Stimulated activated naive CD4-positive, alpha-beta T cell treated with Interleukin-2 at 50 U/mL for 16 hours (primary cell): ENCODE data around the gene TRAPPC2L.

Experiments used
- DNase-seq: peaks from one replicate; lab custom pipeline; 2025; lab: John Stamatoyannopoulos, UW

The TRAPPC2L gene

DNA sequence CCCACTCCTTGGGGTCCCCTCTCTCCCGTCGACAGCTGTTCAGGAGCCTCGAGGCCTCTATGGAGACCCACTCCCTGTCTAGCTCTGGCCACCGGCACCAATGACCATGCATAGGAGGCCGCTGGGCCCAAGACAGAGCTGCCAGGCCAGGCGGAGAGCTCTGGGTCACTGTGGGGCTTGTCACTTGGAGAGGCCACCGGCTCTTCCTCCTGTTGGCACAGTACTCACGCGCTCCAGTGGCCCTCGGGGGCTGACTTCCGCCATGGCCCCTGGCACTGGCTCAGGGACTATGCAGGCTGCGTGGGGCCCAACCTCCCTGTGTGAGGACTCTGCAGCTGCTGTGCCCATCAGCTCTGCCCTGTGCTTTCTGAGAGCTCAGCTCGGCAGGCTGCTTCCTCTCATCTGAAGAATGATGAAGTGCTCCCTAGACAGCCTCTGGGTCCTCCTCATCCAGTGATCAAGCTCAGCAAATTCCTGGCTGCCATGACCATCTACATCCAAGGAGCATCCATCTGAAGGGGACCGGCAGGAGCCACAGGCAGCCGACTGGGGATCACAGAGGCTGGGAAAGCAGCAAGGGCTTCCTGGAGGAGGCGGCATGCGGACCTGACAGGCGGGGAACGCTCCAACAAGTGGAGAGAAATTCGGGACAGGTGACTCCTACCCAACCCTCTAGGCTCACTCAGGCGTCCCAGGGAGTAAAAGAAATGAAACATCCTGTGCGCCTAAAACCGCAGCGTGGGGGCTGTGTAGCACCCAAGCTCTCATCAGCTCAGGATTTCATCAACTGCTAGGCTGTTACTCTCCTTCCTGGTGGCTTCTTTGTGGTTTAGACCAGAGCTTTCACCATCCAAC lies 17.0 kb upstream of the TRAPPC2L start:
- DNase-seq = no peak

DNA sequence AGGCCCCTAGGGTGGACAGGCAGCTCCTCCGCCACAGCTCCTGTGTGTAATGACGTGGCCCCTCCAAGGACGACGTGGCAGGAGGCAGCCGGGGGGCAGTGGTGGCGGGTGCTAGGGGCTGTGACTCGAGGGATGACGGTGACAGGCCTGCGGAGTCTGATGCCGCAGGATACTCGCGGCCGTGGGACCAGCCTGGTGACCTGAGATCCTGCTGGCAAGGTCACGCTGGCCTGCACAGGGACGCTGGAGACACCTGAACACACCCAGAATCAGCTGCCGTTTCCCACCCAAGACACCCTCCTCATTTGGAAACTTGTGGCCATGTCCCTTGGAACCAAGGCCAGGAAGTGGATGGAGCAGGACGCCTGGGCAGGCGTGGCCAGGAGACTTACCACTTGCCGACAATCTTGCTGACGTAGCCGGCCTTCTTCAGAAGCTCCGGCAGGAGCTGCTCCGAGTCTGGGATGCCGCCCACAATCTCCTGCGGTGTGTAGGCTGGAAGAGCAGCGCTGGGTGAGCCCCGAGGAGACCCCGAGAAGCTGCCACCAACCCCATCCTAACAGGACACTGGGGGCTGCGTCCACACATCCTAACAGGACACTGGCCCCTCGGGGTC lies 16.2 kb upstream of the TRAPPC2L start:
- no peak for DNase-seq

DNA sequence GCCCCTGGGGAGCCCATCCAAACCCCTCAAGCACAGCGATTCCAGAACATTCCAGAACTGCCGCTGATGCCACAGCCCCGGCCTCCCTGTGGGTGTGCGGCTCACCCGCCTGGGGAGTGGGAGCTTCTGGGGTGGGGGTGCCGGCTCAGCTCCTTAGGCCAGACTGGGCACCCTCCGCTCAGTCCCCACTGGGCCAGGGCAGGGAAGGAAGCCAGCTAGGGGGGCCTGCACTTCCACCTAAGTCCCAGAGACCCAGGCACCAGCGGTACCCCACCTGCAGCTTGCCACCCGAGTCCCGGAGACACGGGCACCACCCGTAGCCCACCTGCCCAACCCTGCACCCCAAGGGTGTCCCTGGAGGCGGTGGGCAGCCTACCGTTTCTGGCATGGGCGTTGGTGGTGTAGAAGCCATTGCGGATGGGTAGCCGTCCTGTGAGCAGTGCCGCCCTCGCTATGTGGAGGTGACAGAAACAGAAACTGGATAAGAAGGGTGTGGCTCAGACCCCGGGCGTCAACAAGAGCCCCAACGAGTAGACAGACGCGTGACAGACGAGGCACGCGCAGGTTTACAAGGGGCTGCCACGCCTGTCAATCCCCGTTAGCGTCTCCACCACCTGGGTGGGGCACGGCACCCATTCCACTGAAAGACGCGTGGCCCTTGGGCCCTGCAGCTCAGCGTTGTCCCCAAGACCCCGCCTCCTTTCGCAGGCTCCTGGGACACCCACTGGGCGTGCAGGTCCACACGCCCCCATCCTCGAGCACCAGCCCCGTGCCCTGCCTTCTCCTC lies 15.2 kb upstream of the TRAPPC2L start:
- DNase-seq = no peak

DNA sequence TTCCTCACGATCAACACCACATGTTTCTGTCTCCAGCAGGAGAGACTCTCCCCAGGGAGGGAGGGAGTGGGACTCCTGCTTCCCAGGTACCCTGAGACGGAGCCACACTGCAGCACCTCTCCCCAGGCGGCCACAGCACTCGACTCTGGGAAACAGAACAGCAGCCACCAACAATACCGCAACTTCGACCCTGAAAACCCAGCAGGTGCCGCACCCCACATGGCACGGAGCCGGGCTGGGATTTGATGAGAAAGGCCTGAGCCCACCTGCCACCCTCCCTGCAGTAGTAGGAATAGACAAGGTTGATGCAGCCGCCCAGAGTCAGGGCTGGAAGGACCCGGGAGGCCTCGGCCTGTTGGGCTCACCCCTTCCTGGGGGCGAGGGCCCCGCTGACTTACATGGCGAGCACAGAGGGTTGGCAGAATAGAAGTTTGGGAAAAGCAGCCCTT lies 14.6 kb upstream of the TRAPPC2L start:
- DNase-seq = no peak

DNA sequence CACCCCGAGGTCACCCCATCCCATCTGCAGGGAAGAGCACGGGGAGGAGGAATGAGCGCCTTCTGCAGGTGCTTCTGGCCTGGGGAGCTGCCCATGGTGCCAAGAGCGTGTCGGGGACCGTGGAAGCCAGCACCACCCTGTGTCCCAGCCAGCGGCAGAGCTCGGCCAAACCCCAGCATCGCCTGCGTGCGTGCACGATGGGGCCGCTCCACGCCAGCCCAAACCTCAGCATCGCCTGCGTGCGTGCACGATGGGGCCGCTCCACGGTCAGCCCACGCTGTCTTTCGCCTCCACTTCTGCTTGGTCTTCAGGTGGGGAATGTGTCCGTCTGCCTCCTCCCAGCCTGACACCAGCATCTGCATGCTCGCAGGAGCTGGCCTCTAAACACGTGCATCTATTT lies 14.1 kb upstream of the TRAPPC2L start:
- DNase-seq = no peak

DNA sequence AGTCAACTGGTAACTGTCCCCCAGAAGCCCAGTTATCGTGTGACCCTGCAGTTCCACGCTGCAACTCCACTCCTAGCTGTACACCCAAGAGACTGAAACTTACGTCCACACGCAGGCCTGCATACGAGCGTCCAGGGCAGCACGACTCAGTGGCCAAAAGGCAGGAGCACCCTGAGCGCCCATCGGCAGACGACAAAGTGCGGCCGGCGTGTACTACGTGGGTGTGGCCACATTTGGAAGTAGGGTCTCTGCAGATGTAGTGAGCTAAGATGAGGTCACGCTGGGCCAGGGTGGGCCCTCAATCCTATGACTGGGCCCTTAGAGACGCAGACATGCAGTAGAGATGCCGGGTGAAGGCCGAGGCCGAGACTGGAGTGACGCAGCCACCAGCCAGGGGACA lies 13.7 kb upstream of the TRAPPC2L start:
- no peak for DNase-seq

DNA sequence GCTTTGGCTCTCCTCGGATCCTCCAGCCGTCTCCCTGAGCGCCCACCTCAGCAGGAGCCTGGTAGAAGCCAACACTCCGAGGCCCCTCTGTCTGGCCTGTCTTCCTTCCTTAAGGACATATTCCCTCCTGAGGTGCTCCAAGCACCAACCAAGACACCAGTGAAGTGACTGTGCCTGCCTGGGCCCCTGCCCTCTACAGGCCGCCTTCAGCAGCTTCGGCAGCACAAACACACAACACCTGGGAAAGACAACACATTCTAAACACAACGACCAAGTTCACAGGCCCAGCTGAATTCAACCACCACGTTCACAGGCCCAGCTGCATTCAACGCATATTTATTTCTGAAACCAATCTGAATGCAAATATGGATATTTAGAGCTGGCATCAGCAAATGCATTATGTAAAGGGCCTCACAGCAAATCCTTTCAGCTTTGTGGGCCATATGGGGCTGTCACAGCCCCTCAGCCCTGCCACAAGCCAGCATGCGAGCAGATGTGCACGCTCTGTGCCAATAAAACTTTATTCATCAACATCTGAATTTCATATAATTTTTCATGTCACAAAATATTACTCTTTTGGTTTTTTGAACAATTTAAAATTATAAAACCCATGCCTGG lies 12.4 kb upstream of the TRAPPC2L start:
- no peak for DNase-seq

DNA sequence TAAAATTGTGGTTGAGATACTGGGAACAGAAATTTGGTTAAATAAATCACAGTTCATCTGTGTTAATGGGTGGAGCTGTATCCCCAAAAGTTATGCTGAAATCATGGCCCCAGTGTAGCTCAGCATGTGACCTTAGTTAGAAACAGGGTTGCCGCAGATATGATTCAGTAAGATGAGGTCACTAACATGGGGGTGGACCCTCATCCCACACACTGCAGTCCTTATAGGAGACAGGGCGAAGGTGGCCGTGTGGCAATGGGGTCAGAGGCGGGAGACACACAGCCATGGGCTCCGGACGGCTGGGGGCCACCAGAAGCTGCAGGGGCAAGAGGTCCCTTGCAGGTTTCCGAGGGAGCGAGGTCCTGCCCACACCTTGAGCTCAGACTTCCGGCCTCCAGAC lies 10.8 kb upstream of the TRAPPC2L start:
- DNase-seq = no peak

DNA sequence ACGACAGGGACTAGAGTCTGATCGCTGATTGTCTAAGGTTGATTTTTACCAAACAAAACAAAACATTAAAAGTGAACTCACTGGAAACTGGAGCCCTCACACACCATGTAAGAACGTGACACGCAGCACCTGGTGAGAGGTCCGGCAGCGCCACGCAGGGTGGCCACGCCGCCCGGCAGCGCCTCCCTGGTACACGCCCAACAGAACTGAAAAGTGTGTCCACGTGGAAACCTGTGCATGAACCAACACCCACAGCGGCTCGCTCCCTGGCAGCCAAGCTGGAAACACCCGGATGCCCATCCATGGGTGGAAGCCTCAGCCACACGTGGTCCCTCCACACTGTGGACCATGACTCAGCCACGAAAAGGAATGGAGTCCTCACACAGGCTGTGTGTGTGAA lies 9.3 kb upstream of the TRAPPC2L start:
- DNase-seq = no peak

DNA sequence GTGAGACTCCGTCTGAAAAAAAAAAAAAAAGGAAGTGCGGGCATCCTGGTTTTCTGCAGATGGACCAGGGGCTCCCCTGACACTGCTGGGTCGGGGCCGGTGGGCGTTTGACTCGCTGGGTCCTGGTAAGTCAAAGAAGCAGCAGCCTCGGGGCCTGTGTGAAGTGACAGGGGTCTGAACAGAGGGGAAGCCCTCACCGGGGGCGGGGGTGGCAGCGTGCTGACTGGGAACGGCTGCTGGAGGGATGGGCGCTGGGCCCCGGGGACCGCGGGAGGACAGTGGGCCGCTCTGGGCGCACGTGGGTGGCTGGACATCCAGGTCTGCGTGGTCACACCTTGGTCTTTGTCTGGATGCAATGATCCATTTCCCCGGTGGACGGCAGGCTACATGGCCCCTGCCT lies 8.4 kb upstream of the TRAPPC2L start:
- DNase-seq = no peak

DNA sequence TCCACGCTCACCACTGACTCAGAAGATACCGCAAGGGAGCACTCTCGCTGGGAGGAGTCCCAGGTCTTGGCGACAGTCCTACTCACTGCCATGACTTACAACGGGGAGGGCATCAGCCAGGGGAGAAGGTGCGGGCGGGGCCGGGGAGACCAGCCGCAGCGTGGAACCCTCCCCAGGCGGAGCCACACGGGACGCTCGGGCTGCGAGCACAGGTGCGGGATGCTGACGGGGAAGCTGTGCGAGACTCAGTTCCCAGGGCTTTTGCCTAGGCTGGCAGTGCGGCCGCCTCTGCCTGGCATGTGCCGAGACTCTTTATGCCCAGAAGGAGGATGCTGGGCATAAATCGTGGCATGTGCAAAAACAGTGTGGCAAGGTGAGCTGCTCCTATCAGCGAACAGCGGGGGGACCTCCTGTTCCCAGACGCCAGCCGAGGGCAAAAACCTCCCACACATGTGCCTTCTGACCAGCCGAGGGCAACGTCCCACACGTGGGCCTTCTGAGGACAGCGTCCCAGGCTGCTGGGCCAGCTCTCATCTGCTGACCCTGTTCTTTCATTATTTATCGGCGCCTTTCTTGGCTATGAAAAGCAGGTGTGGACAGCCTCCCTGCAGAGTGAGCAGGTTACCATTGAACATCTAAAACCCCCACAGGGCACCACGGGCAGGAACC lies 6.3 kb upstream of the TRAPPC2L start:
- DNase-seq = no peak

DNA sequence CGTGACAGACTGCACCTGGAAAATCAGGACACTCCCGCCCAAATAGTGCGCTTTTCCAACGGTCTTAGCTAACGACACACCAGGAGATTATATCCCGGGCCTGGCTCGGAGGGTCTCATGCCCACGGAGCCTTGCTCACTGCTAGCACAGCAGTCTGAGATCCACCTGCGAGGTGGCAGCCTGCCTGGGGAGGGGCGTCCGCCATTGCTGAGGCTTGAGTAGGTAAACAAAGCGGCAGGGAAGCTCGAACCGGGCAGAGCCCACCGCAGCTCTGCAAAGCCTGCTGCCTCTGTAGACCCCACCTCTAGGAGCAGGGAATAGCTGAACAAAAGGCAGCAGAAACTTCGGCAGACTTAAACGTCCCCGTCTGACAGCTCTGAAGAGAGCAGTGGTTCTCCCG lies 5.3 kb upstream of the TRAPPC2L start:
- DNase-seq = no peak

DNA sequence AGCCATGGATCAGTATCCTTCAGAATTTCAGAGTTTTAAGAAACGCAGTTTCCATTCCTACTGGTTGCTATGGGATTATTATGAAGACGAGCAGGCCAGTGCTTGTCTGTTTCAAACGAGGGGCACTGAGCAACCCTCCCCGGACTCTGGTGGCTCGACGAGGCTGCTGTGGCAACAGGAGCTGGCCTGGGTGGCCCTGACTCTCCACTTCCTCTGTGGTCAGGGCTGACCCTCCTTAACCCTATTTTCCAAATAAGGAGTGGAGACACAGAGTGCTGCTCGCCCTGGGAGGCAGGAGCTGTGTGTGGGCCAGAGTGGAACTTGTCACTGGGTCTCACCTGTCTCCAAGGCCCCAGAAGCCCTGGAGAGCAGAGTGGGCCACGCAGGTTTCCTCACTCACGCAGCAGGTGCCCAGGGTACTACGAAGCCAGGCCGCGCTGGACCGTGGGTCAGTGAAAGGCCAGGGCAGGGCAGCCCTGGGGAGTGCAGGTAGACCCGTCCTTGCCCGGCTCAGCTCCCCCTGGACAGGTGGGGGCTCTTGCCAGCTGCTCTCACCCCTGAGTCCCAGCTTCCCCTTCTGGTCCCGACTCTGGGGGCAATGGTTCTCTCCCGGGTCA lies 3.5 kb upstream of the TRAPPC2L start:
- DNase-seq = no peak

DNA sequence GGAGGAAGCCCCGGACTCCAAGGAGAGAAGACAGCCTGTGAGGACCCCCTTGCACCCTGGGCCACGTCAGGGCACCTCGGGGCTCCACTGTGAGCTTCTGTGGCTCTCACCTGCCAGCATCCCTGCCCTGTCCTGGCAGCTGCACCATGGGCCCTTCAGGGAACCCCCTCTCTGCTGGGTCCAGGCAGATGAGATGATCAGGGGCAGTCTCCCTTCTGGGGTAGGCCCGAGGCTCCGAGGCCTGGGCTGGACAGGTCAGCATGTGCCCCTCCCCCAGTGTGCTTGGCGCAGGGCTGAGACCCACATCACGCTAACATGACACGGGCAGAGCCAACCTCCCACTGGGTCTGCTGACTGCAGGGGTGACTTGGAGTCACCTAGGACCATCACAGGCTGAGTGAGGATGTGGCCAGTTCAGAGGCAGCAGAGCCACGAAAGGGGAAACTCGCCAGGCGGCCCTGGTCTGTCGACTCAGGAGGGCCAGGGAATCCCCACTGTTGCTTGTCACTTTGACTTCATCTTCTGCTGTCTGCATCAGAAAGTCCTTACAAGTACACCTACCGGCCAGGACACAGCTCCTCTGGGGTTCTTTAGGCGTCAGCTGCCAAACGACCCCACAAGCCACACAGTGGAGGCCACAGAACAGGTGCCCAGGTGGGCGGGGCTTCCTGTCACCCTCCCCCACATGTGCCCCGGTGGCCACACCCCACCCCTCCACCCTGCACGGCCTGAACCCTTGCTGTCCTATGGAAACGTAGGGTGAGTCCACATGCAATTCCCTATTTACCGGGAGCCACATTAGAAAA lies 2.4 kb upstream of the TRAPPC2L start:
- DNase-seq = no peak

DNA sequence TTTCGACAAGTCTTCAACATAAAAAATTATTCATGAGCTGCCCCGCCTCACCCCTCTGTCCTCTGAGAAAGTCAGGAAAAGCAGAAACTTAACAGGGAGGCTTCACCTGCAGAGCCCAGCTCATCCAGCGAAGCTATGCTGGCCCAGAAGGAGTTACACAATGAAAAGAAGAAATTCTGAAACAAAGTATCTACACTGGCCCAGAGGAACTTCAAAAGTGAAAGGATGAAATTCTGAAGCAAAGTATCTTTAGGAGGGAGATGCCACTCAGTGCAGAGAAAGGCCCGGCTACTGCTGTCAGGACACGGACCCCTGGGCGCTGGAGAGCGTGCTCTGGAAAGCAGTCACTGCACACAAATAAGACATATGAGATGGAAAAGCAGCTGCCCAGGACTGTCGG lies 1.8 kb upstream of the TRAPPC2L start:
- no peak for DNase-seq

DNA sequence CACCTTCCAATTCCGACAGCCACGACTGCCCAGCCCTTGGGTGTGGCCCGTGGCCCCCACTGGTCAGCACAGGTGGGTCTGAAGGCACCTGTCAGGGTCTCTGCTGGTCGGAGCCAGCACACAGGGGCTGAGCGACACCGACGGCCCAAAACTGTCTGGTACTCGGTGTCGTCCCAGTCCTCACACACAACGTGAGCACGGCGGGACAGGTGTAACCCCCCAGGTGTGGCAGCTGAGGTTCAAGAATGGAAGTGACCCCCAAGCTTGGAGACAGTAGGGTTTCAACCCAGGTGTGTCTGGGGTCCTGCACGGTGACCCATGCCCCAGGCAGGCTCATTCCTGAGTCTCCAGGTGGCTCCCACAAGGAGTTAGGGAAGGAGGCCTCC lies 1.2 kb upstream of the TRAPPC2L start:
- no peak for DNase-seq

DNA sequence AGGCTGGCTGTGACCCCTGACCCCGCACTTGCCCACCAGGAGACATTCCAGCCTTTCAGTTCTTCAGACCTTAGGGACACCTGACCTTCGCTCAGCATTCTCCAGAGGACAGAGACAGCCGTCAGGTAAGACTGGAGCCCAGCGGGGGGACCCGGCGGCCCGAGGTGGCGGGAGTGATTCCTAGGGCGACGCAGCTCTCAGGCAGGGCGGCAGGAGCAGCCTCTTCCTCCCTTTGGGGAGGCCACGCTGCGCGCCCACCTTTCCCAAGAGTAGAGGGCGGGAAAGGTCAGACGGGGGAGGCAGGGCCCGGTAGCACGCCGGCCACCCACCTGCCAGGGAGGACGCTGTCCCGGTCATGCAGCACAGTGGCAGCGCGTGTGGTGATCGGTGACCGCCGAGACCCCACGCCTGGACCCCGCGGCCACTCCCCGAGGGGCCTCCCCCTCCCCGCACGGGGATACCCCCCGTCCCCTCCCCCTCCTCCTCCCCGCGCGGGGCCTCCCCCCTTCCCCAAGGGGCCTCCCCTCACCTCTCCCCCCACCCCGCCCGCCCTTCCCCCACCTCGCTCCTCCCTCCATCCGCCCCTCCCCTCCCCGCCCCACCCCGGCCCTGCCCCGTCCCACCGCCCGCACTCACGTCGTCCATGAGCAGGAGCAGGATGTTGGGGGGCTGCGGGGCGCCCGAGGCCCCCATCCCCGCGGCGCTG lies 652 bp upstream of the TRAPPC2L start:
- DNase-seq = peak; percentile 51

DNA sequence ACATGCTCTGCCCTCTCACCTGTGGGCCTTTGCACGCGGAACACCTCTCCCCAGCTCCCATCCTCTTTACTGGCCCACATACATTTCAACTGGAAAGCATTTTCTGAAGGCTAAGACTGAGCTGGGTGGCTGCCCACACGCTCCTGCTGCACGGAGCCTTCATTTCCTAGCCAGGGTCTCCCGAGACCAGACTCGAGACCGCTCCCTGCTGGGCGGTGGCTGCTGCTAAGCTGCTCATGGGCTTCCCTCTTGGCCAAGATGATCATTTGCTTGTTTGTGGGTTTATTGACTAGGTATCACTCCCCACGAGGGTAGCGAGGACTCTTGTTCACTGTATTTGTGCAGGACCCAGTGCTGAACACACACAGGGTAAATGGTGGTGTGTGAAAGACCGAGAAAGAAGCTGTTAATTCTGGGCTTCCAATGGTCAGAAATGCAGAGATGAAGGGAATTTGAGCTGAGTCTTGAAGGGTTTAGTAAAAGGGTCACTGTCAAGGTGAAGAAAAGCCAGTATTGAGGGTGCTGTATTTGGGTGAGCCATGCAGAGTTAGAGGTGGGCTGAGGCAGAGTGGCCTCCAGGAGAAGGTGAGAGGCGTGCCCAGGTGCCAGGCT lies 907 bp downstream of the TRAPPC2L start:
- DNase-seq = peak; percentile 75

DNA sequence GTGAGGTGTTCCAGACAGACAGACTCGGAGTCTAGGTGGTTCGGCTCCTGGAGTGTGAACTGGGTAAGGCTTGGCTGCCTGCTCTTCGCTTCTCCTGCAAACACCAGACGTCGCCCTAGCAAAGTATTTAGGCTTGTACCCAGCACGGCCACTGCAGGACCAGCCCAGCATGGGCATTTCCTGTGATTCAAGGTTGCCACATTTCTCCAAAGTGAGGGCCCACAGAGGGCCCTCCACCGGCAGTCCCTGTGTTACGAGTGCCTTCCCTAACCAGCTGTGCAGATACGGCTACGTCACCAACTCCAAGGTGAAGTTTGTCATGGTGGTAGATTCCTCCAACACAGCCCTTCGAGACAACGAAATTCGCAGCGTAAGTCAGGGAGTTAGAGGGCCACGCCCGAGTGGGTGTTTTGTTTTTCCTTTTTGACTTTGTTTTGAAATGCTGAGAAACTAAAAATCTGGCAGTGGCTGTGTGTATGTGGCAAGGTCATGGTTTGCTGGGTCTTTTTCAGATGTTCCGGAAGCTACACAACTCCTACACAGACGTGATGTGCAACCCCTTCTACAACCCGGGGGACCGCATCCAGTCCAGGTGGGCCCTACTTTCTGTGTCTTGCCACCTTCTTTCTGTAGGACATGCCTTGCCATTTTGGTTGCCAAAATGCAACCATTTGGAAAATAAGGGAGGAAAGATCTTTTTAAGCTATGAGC lies 2.6 kb downstream of the TRAPPC2L start:
- no peak for DNase-seq
